Measurements from ENCODE around the gene SGMS1.

SGMS1 gene

DNA sequence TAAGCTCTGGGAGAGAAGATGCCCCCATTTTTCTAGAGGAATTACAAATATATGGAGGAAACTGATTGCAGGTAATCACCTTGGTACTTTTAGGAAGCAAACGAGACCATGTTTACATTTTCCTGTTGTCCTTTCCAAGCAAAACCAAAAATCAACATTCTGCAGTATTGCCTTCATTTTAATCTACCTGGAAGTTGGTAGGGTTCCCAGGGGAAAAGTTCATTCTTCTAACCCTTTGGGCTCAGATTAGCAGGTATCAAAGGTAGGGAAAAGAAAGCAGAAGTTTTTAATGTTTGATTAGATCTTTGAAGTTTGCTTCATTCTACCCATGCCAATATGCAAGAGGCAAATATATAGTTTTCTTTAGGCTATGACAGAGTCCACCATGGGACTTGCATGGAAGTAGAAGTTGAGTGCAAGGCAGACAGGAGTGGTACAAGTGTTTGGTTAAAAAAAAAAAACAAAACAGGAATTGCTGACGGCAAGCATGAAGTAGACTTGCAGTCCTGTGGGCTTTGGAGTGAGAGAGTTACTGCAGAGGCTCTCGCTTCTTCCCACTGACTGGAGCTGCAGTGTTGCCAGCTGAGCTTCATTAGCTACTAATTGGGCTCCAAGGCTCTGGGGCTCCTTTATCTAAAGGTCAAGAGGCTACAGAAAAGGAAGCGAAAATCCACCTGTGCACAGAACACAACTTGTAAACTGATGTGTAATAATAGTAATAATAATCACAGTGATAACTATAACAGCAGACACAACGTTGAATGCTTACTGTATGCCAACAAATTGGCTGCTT lies 343.5 kb downstream of the SGMS1 start:
- Histone ChIP-seq H3K79me2 (ENCODE audit: insufficient read depth, low read length) (no peaks in the 10 kb centered on the region), H4K20me1 (ENCODE audit: insufficient read depth, low read length) (no peaks in the 10 kb centered on the region), H3K9me2 (ENCODE audit: low read depth, low read length) (no peaks in the 10 kb centered on the region), H3F3A (ENCODE audit: insufficient read depth, low read length) (no peaks in the 10 kb centered on the region), H3K9ac (ENCODE audit: low read length) (no peak overlapping the region), H3K27ac (ENCODE audit: low read depth, low read length, poor library complexity, severe bottlenecking) (no peak overlapping the region), H3K4me3 (ENCODE audit: low read depth, low read length, poor library complexity, severe bottlenecking) (no peak overlapping the region), H3K36me3 (ENCODE audit: insufficient read depth, low read length) (no peaks in the 10 kb centered on the region), H2AFZ (ENCODE audit: low read length) (no peak overlapping the region), H3K9me3 (ENCODE audit: low read length) (no peaks in the 10 kb centered on the region), H3K4me1 (ENCODE audit: insufficient read depth, low read length, severe bottlenecking) (no peaks in the 10 kb centered on the region), H3K27me3 (ENCODE audit: insufficient read depth, low read length) (no peaks in the 10 kb centered on the region; the same call in 1 of the 2 replicates), H3K4me2 (ENCODE audit: low read length) (no peak overlapping the region)
- TF ChIP-seq EZH2 (IDR thresholded peaks at IDR 0.05; ENCODE audit: borderline replicate concordance, low read length) (no peak), CTCF (IDR thresholded peaks at IDR 0.05; ENCODE audit: low read length) (no peak)

DNA sequence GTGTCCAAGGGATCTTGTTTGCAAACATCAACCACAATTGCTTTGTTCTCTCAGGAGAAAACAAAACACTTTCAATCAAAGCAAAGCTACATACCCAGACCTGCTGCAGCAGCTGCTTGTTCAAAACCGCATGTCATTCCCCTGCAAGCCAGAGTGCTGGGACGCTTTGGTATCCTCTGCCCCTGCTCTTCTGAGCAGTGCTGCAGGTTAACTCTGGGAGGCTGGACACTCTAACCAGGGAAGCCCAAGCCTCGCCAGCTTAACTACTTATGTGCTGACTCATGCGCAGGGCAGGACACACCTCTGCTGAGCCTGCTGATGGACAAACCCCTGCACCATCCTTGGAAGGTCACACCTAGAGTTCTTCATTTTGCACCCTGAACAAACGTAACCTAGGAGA lies 344.3 kb downstream of the SGMS1 start:
- Histone ChIP-seq H3K27me3 (ENCODE audit: insufficient read depth, low read length) (no peaks in the 10 kb centered on the region; the same call in 1 of the 2 replicates), H3K4me3 (ENCODE audit: low read depth, low read length, poor library complexity, severe bottlenecking) (no peak overlapping the region), H3F3A (ENCODE audit: insufficient read depth, low read length) (no peaks in the 10 kb centered on the region), H3K79me2 (ENCODE audit: insufficient read depth, low read length) (no peaks in the 10 kb centered on the region), H3K27ac (ENCODE audit: low read depth, low read length, poor library complexity, severe bottlenecking) (no peak overlapping the region), H3K9me2 (ENCODE audit: low read depth, low read length) (no peaks in the 10 kb centered on the region), H2AFZ (ENCODE audit: low read length) (no peak overlapping the region), H4K20me1 (ENCODE audit: insufficient read depth, low read length) (no peaks in the 10 kb centered on the region), H3K36me3 (ENCODE audit: insufficient read depth, low read length) (no peaks in the 10 kb centered on the region), H3K4me2 (ENCODE audit: low read length) (no peak overlapping the region), H3K9ac (ENCODE audit: low read length) (no peak overlapping the region), H3K4me1 (ENCODE audit: insufficient read depth, low read length, severe bottlenecking) (no peaks in the 10 kb centered on the region), H3K9me3 (ENCODE audit: low read length) (no peaks in the 10 kb centered on the region)
- TF ChIP-seq EZH2 (IDR thresholded peaks at IDR 0.05; ENCODE audit: borderline replicate concordance, low read length) (no peak), CTCF (IDR thresholded peaks at IDR 0.05; ENCODE audit: low read length) (no peak)

GRCh38 chr10:50275650-50276235 lies 348.0 kb downstream of the SGMS1 start:
- no peaks in the 10 kb centered on the region for H3K27me3 ChIP-seq (ENCODE audit: insufficient read depth, low read length)
- H3K27ac ChIP-seq (ENCODE audit: low read depth, low read length, poor library complexity, severe bottlenecking) = no peak overlapping the region
- no peaks in the 10 kb centered on the region for H3K9me2 ChIP-seq (ENCODE audit: low read depth, low read length)
- no peak overlapping the region for H3K4me2 ChIP-seq (ENCODE audit: low read length)
- no peaks in the 10 kb centered on the region for H3K4me1 ChIP-seq (ENCODE audit: insufficient read depth, low read length, severe bottlenecking)
- H3K36me3 ChIP-seq (ENCODE audit: insufficient read depth, low read length) = no peaks in the 10 kb centered on the region
- H3K79me2 ChIP-seq (ENCODE audit: insufficient read depth, low read length) = no peaks in the 10 kb centered on the region
- no peak for TF ChIP-seq EZH2 (IDR thresholded peaks at IDR 0.05; ENCODE audit: borderline replicate concordance, low read length)
- TF ChIP-seq CTCF (IDR thresholded peaks at IDR 0.05; ENCODE audit: low read length) = peak; percentile 76
- no peak overlapping the region for H3K9ac ChIP-seq (ENCODE audit: low read length)
- no peaks in the 10 kb centered on the region for H4K20me1 ChIP-seq (ENCODE audit: insufficient read depth, low read length)
- H3F3A ChIP-seq (ENCODE audit: insufficient read depth, low read length) = no peaks in the 10 kb centered on the region
- H3K4me3 ChIP-seq (ENCODE audit: low read depth, low read length, poor library complexity, severe bottlenecking) = no peak overlapping the region
- H2AFZ ChIP-seq (ENCODE audit: low read length) = no peak overlapping the region
- H3K9me3 ChIP-seq (ENCODE audit: low read length) = no peaks in the 10 kb centered on the region

All from OCI-LY1 (cell line).